Coronary artery (tissue), 2 donors: ENCODE measurements around the gene HMG20A.
"Not testable (repeated sequence)": the region's sequence is repeated elsewhere in the genome, so short reads cannot be mapped to it uniquely, and the experiment has no call there.

ENCODE experiments used
- DNase-seq: peaks from one replicate; pipeline ENCODE4 v3.0.0-alpha.2; 2017; ENCODE audit warnings: low spot score
- H3K27ac ChIP-seq, 2 donors: fragments of 200-600 bp; sonication (generic); one replicate each; pipeline ENCODE4 v1.5.1; 2016 to 2019
- H3K4me3 ChIP-seq: fragments of 200-600 bp; sonication (generic); 2 replicates; pipeline ENCODE4 v1.5.1; 2016; ENCODE audit warnings: mild to moderate bottlenecking, moderate library complexity
- CTCF ChIP-seq: fragments of 200-600 bp; sonication (generic); IDR thresholded peaks from one replicate; pipeline ENCODE4 v1.5.1; 2019; ENCODE audit warnings: antibody characterized with exemption

Gene HMG20A

GRCh38 chr15:77395013-77395774 is 25.5 kb upstream of the HMG20A start:
- TF ChIP-seq CTCF: no peak
- no peak overlapping the region for H3K4me3 ChIP-seq
- H3K27ac ChIP-seq: no peak overlapping the region
- no peak for DNase-seq

GRCh38 chr15:77396692-77397091 is 24.0 kb upstream of the HMG20A start:
- DNase-seq: no peak
- H3K27ac ChIP-seq: no peak overlapping the region
- H3K4me3 ChIP-seq: no peak overlapping the region
- no peak for TF ChIP-seq CTCF

GRCh38 chr15:77398927-77399326 is 21.8 kb upstream of the HMG20A start:
- H3K27ac ChIP-seq: no peak overlapping the region
- DNase-seq: no peak
- no peak for TF ChIP-seq CTCF
- H3K4me3 ChIP-seq: no peak overlapping the region

GRCh38 chr15:77400258-77400657 is 20.4 kb upstream of the HMG20A start:
- no peak overlapping the region for H3K27ac ChIP-seq
- no peak overlapping the region for H3K4me3 ChIP-seq
- DNase-seq: no peak
- no peak for TF ChIP-seq CTCF

- no peak for TF ChIP-seq CTCF
- DNase-seq: no peak
- Histone ChIP-seq H3K27ac (no peak overlapping the region), H3K4me3 (no peak overlapping the region)
Observed at GRCh38 chr15:77402740-77403379, 17.8 kb upstream of the HMG20A start.

- DNase-seq, H3K27ac ChIP-seq, H3K4me3 ChIP-seq: not testable (repeated sequence)
Observed at GRCh38 chr15:77406173-77406759, 14.4 kb upstream of the HMG20A start.

- TF ChIP-seq CTCF: no peak
- Histone ChIP-seq H3K4me3 (no peak overlapping the region), H3K27ac (no peak overlapping the region)
- no peak for DNase-seq
Observed at GRCh38 chr15:77406846-77407245, 13.8 kb upstream of the HMG20A start.
